GM12878 (cell line): ENCODE results near the gene ARL6IP1. TPM values are rescaled to one million over a fixed set of nuclear protein-coding genes. Genes with fewer than 3 reads are reported as not detected.

Source experiments
- ASH2L ChIP-seq: fragments of 300-600, 200-600 bp; sonication (generic); IDR thresholded peaks from 2 replicates; pipeline ENCODE4 v1.6.1; 2017; ENCODE audit warnings: low read depth, mild to moderate bottlenecking, borderline replicate concordance
- ATF7 ChIP-seq: fragments of 450-650 bp; IDR thresholded peaks from 2 replicates; pipeline ENCODE4 v1.6.1; 2016; ENCODE audit warnings: low read depth, mild to moderate bottlenecking
- CHD2 ChIP-seq: IDR thresholded peaks from 2 replicates; pipeline ENCODE4 v1.6.1; 2011; ENCODE audit warnings: low read depth, low read length, improper control_type of control experiment, borderline replicate concordance
- CTCF ChIP-seq, 3 experiments: IDR thresholded peaks in 2 of 3; conservative IDR thresholded peaks in 1 of 3; 2 replicates each; pipeline ENCODE4 v1.5.1; 2011; ENCODE audit warnings: low read depth in 3 of 3, low read length in 3 of 3, mild to moderate bottlenecking in 3 of 3, control low read depth in 2 of 3, moderate library complexity in 2 of 3, inconsistent platforms in 1 of 3, mixed read lengths in 1 of 3; ENCODE audit not compliant: control insufficient read depth in 2 of 3, insufficient read depth in 1 of 3; ENCODE audit errors: extremely low read depth in 1 of 3
- CUX1 ChIP-seq: IDR thresholded peaks from 2 replicates; pipeline ENCODE4 v1.6.1; 2012; ENCODE audit warnings: improper control_type of control experiment, low read depth, low read length; ENCODE audit not compliant: insufficient replicate concordance
- EGR1 ChIP-seq, 2 experiments: IDR thresholded peaks; 1 replicate in 1 of 2; 2 replicates in 1 of 2; pipeline ENCODE4 v1.6.1; 2011 to 2012; ENCODE audit warnings: low read depth in 2 of 2, low read length in 2 of 2, borderline replicate concordance in 1 of 2, mild to moderate bottlenecking in 1 of 2, moderate library complexity in 1 of 2
- EZH2 ChIP-seq: IDR thresholded peaks from 2 replicates; pipeline ENCODE4 v1.6.1; 2012; ENCODE audit warnings: low read depth, mild to moderate bottlenecking, control low read depth, inconsistent platforms, low read length, borderline replicate concordance; ENCODE audit not compliant: control insufficient read depth
- IKZF1 ChIP-seq: fragments of 450-650 bp; conservative IDR thresholded peaks from 2 replicates; pipeline ENCODE4 v1.6.1; 2017; ENCODE audit warnings: antibody characterized with exemption, mild to moderate bottlenecking
- IRF3 ChIP-seq: fragments of 450-650 bp; IDR thresholded peaks from 2 replicates; pipeline ENCODE4 v1.6.1; 2014; ENCODE audit warnings: mild to moderate bottlenecking
- KDM1A ChIP-seq: fragments of 200-600 bp; sonication (generic); IDR thresholded peaks from 2 replicates; pipeline ENCODE4 v1.6.1; 2016; ENCODE audit warnings: borderline replicate concordance
- MEF2A ChIP-seq: IDR thresholded peaks from 2 replicates; pipeline ENCODE4 v1.6.1; 2011; ENCODE audit warnings: low read depth, mild to moderate bottlenecking, low read length, moderate library complexity; ENCODE audit not compliant: insufficient read depth
- MTA2 ChIP-seq: fragments of 450-650 bp; IDR thresholded peaks from 2 replicates; pipeline ENCODE4 v1.6.1; 2016; ENCODE audit warnings: low read depth, mild to moderate bottlenecking, moderate library complexity
- MYC ChIP-seq: IDR thresholded peaks from 2 replicates; pipeline ENCODE4 v1.6.1; 2011; ENCODE audit warnings: mild to moderate bottlenecking, low read length, moderate library complexity, inconsistent platforms; ENCODE audit not compliant: insufficient read depth, insufficient replicate concordance, insufficient read length, severe bottlenecking
- POLR2AphosphoS2 ChIP-seq: IDR thresholded peaks from 2 replicates; pipeline ENCODE4 v1.6.1; 2011; ENCODE audit warnings: low read depth, mild to moderate bottlenecking, low read length, improper control_type of control experiment, moderate library complexity
- RCOR1 ChIP-seq: conservative IDR thresholded peaks from 2 replicates; pipeline ENCODE4 v1.6.1; 2012; ENCODE audit warnings: low read depth, low read length, improper control_type of control experiment
- SP1 ChIP-seq: IDR thresholded peaks from one replicate; pipeline ENCODE4 v1.6.1; 2011; ENCODE audit warnings: low read depth, low read length
- TAF1 ChIP-seq: IDR thresholded peaks from 2 replicates; pipeline ENCODE4 v1.6.1; 2011; ENCODE audit warnings: mild to moderate bottlenecking, low read depth, low read length, borderline replicate concordance
- YBX1 ChIP-seq: fragments of 450-650 bp; IDR thresholded peaks from 2 replicates; pipeline ENCODE4 v1.6.1; 2016; ENCODE audit warnings: antibody characterized with exemption
- YY1 ChIP-seq: IDR thresholded peaks from 2 replicates; pipeline ENCODE4 v1.6.1; 2011; ENCODE audit warnings: low read depth, mild to moderate bottlenecking, low read length
- polyA plus RNA-seq, 11 experiments: library from polyadenylated mRNA; depleted of rRNA in 4 of 11; unstranded in 6 of 11; stranded (reverse) in 5 of 11; fragments of >200 nt; fragmentation: Nextera tagmentation in 4 of 11; fragmentation: Illumina TruSeq in 1 of 11; extraction: Ambion mirVana in 4 of 11; extraction: Trizol in 1 of 11; gene quantifications; 1 replicate in 1 of 11; 2 replicates in 10 of 11; pipeline versions ENCODE4 v1.2.1 to v1.2.3, GENCODE V29; 2011 to 2016; ENCODE audit warnings: inconsistent platforms in 2 of 11, missing spikeins in 2 of 11, low read depth in 1 of 11
- total RNA-seq, 4 experiments: library from RNA; depleted of rRNA in 3 of 4; stranded (reverse); fragments of >200 nt in 3 of 4; fragmentation: Illumina TruSeq in 1 of 4; extraction: Trizol in 1 of 4; gene quantifications; 2 replicates each; pipeline versions ENCODE4 v1.2.1 to v1.2.3, GENCODE V29; 2013 to 2021

ARL6IP1 gene
- total and polyA plus RNA-seq, 10 of the 15 experiments (the other 5 are each of a cell fraction or from before 2014, with no cell fraction given) = 99.3 to 334 (median 197) TPM

GRCh38 chr16:18789850-18790706 is 11.3 kb downstream of the ARL6IP1 start, which contains the start of gene RPS15A (continued):
- TF ChIP-seq CUX1 = peak; percentile 68
- peak; percentile 66 for TF ChIP-seq IKZF1
- no peak; a peak in 1 of 3 replicates for TF ChIP-seq EGR1 (IDR thresholded peaks at IDR 0.05; ENCODE audit: borderline replicate concordance in 1 of 2, low read depth in 2 of 2, low read length in 2 of 2)
- peak; percentile 99 for TF ChIP-seq CHD2
- no peak for TF ChIP-seq IRF3
- TF ChIP-seq KDM1A = no peak
- no peak for TF ChIP-seq CTCF (IDR thresholded peaks at IDR 0.05 in 2 of 3, conservative IDR thresholded peaks at IDR 0.05 in 1 of 3; ENCODE audit: control insufficient read depth in 2 of 3, extremely low read depth in 1 of 3, insufficient read depth in 1 of 3, low read depth in 3 of 3, low read length in 3 of 3)
- TF ChIP-seq MYC = peak; percentile 95
- TF ChIP-seq YY1 = peak; percentile 98
- TF ChIP-seq ATF7 = peak; percentile 40; the same call in 1 of the 2 replicates
- TF ChIP-seq MTA2 = no peak
- peak; percentile 95 for TF ChIP-seq POLR2AphosphoS2
- no peak for TF ChIP-seq EZH2
- peak; percentile 95 for TF ChIP-seq ASH2L
- no peak for TF ChIP-seq MEF2A
- peak; percentile 94 for TF ChIP-seq RCOR1
- no peak for TF ChIP-seq YBX1
- TF ChIP-seq TAF1 = peak; percentile 99
- peak; percentile 82 for TF ChIP-seq SP1
